LNCaP clone FGC (cell line): ENCODE data around the gene FYTTD1.

ENCODE experiments used
- DNase-seq: peaks from one replicate; pipeline ENCODE4 v3.0.0-alpha.2; 2011; ENCODE audit warnings: low read depth
- H3K4me3 ChIP-seq: 2 replicates; pipeline ENCODE4 v1.5.1; 2011; ENCODE audit warnings: mild to moderate bottlenecking, low read depth, low read length, control low read depth
- CTCF ChIP-seq: IDR thresholded peaks from 2 replicates; pipeline ENCODE4 v1.5.1; 2012; ENCODE audit warnings: mild to moderate bottlenecking; ENCODE audit not compliant: control insufficient read depth, insufficient read depth; ENCODE audit errors: extremely low read depth

Gene FYTTD1

GRCh38 chr3:197750858-197751737 lies 1.4 kb downstream of the FYTTD1 start:
- peak overlapping the region; percentile 76 for H3K4me3 ChIP-seq
- no peak for TF ChIP-seq CTCF
- no peak for DNase-seq

GRCh38 chr3:197752107-197752506 lies 2.4 kb downstream of the FYTTD1 start:
- peak overlapping the region; percentile 76 for H3K4me3 ChIP-seq
- DNase-seq = no peak
- peak; percentile 5; the same call in 1 of the 2 replicates for TF ChIP-seq CTCF

DNA sequence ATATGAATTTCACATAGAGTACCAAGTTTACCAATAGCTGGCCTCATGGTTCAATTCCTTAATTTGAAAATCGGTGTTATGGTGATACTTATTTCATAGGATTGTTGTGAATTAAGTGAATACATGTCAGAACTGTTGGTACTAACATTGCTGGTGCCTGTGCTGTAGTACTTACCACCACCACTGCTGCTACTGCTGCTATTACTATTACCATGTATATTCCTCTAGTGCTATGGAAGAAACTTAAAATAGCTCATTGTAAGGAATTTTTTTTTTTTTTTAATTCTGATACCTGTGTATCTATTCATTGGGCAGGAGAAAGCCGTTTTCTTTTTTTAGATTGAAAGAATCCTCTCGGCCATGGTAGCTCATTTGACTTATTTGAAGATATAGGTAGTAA lies 3.6 kb downstream of the FYTTD1 start:
- TF ChIP-seq CTCF = no peak
- no peak overlapping the region for H3K4me3 ChIP-seq

GRCh38 chr3:197756704-197757103 lies 7.0 kb downstream of the FYTTD1 start:
- TF ChIP-seq CTCF = no peak
- H3K4me3 ChIP-seq = no peak overlapping the region
- no peak for DNase-seq

More for the DNA sequence above, 3.6 kb downstream of the FYTTD1 start:
- no peak for DNase-seq

DNA sequence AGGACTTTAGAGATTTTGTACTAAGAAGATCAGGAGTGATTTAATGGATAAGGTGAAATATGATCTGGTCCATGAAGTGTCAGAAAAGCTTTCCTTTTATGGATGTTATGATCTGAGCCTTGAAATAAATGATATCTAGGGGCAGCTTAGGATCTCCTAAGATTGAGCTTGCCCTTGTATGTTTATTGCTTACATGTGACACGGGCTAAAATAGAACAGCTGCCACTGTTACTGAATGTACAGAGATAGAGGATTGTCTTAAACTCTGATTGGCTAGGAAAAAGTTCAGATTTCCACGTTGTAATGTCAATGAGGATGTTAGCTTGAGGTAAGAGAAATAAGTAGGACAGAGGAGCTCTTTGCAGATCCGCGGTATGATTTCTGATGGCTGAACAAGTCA lies 8.8 kb downstream of the FYTTD1 start:
- TF ChIP-seq CTCF = no peak
- no peak for DNase-seq

GRCh38 chr3:197761784-197762183 lies 12.1 kb downstream of the FYTTD1 start:
- no peak for DNase-seq
- TF ChIP-seq CTCF = no peak
- no peak overlapping the region for H3K4me3 ChIP-seq

More for the DNA sequence above, 8.8 kb downstream of the FYTTD1 start:
- no peak overlapping the region for H3K4me3 ChIP-seq
